Chondrocyte (in vitro differentiated cells): ENCODE data around the gene LRPAP1. TPM values are rescaled to one million over a fixed set of nuclear protein-coding genes. Genes with fewer than 3 reads are reported as not detected.
"Not testable (repeated sequence)": the region's sequence is repeated elsewhere in the genome, so short reads cannot be mapped to it uniquely, and the experiment has no call there.

Experiments used
- DNase-seq: peaks from one replicate; pipeline ENCODE4 v3.0.0; 2021; ENCODE audit warnings: mixed read lengths, low spot score
- H3K27ac Mint-ChIP-seq: one replicate; pipeline ENCODE4 v1.8.0; 2021; ENCODE audit warnings: mild to moderate bottlenecking, moderate library complexity, mixed read lengths; ENCODE audit not compliant: unreplicated experiment
- H3K27me3 Mint-ChIP-seq: 2 replicates; pipeline ENCODE4 v1.8.0; 2021; ENCODE audit warnings: low read depth, mixed read lengths
- H3K36me3 Mint-ChIP-seq: 2 replicates; pipeline ENCODE4 v1.8.0; 2021; ENCODE audit warnings: low read depth, mixed read lengths
- H3K4me1 Mint-ChIP-seq: 2 replicates; pipeline ENCODE4 v1.8.0; 2021; ENCODE audit warnings: low read depth, mild to moderate bottlenecking, mixed read lengths
- H3K4me3 Mint-ChIP-seq: one replicate; pipeline ENCODE4 v1.8.0; 2021; ENCODE audit warnings: mild to moderate bottlenecking, moderate library complexity, mixed read lengths; ENCODE audit not compliant: unreplicated experiment
- H3K9me3 Mint-ChIP-seq: 2 replicates; pipeline ENCODE4 v1.8.0; 2021; ENCODE audit warnings: low read depth, mixed read lengths
- CTCF ChIP-seq: fragments of 200-600 bp; sonication (generic); IDR thresholded peaks from 2 replicates; pipeline ENCODE4 v1.5.0; 2021; ENCODE audit warnings: antibody characterized with exemption, mild to moderate bottlenecking, moderate library complexity
- total RNA-seq: library from RNA; stranded (reverse); gene quantifications from 3 replicates; pipeline ENCODE4 v1.2.1, GENCODE V29; 2021

The LRPAP1 gene
- total RNA-seq, 1 donor from 2014 or later, result 135 TPM

- peak; percentile 12 for TF ChIP-seq CTCF
- not testable (repeated sequence) for H3K36me3 Mint-ChIP-seq, H3K4me3 Mint-ChIP-seq, H3K9me3 Mint-ChIP-seq, H3K27ac Mint-ChIP-seq, H3K4me1 Mint-ChIP-seq
- peak; percentile 83 for DNase-seq
- H3K27me3 Mint-ChIP-seq, result peaks cover 24% of the 10 kb centered on the region
Measured at GRCh38 chr4:3556244-3556867, 24.1 kb upstream of the LRPAP1 start.

GRCh38 chr4:3555459-3556070 is 23.3 kb upstream of the LRPAP1 start:
- not testable (repeated sequence) for H3K9me3 Mint-ChIP-seq, H3K36me3 Mint-ChIP-seq, H3K27ac Mint-ChIP-seq, H3K4me1 Mint-ChIP-seq, H3K4me3 Mint-ChIP-seq
- peaks cover 23% of the 10 kb centered on the region for H3K27me3 Mint-ChIP-seq
- DNase-seq, result peak; percentile 61

- H3K9me3 Mint-ChIP-seq, H3K27ac Mint-ChIP-seq, H3K4me1 Mint-ChIP-seq, H3K4me3 Mint-ChIP-seq, DNase-seq, H3K36me3 Mint-ChIP-seq: not testable (repeated sequence)
- peaks cover 21% of the 10 kb centered on the region for H3K27me3 Mint-ChIP-seq
Measured at GRCh38 chr4:3551366-3551765, 19.1 kb upstream of the LRPAP1 start.

GRCh38 chr4:3550792-3551325 is 18.6 kb upstream of the LRPAP1 start:
- peaks cover 19% of the 10 kb centered on the region for H3K27me3 Mint-ChIP-seq
- not testable (repeated sequence) for H3K4me3 Mint-ChIP-seq, H3K27ac Mint-ChIP-seq, H3K9me3 Mint-ChIP-seq, H3K36me3 Mint-ChIP-seq, H3K4me1 Mint-ChIP-seq, DNase-seq

- H3K27me3 Mint-ChIP-seq, result peaks cover 13% of the 10 kb centered on the region
- not testable (repeated sequence) for H3K4me1 Mint-ChIP-seq, H3K36me3 Mint-ChIP-seq, H3K27ac Mint-ChIP-seq, H3K9me3 Mint-ChIP-seq, DNase-seq, H3K4me3 Mint-ChIP-seq
Measured at GRCh38 chr4:3550041-3550440, 17.8 kb upstream of the LRPAP1 start.

GRCh38 chr4:3549694-3550001 is 17.4 kb upstream of the LRPAP1 start:
- not testable (repeated sequence) for H3K4me1 Mint-ChIP-seq, H3K4me3 Mint-ChIP-seq, DNase-seq, H3K9me3 Mint-ChIP-seq, H3K27ac Mint-ChIP-seq, H3K36me3 Mint-ChIP-seq
- peaks cover 13% of the 10 kb centered on the region for H3K27me3 Mint-ChIP-seq

- DNase-seq, result peak; percentile 64
- H3K4me1 Mint-ChIP-seq, H3K4me3 Mint-ChIP-seq, H3K27ac Mint-ChIP-seq, H3K36me3 Mint-ChIP-seq, H3K9me3 Mint-ChIP-seq: not testable (repeated sequence)
- peaks cover 13% of the 10 kb centered on the region for H3K27me3 Mint-ChIP-seq
Measured at GRCh38 chr4:3548991-3549693, 16.9 kb upstream of the LRPAP1 start.

- not testable (repeated sequence) for H3K36me3 Mint-ChIP-seq, H3K27ac Mint-ChIP-seq, H3K4me1 Mint-ChIP-seq, H3K27me3 Mint-ChIP-seq, H3K9me3 Mint-ChIP-seq, H3K4me3 Mint-ChIP-seq, DNase-seq
Measured at GRCh38 chr4:3546721-3547120, 14.5 kb upstream of the LRPAP1 start.

- not testable (repeated sequence) for H3K27ac Mint-ChIP-seq, H3K36me3 Mint-ChIP-seq, H3K4me1 Mint-ChIP-seq, H3K27me3 Mint-ChIP-seq, H3K4me3 Mint-ChIP-seq, H3K9me3 Mint-ChIP-seq, DNase-seq
Measured at GRCh38 chr4:3545351-3545750, 13.1 kb upstream of the LRPAP1 start.

- H3K4me3 Mint-ChIP-seq, H3K27ac Mint-ChIP-seq, H3K36me3 Mint-ChIP-seq, H3K9me3 Mint-ChIP-seq, H3K4me1 Mint-ChIP-seq: not testable (repeated sequence)
- peaks cover 11% of the 10 kb centered on the region for H3K27me3 Mint-ChIP-seq
- DNase-seq, result peak; percentile 30
Measured at GRCh38 chr4:3544259-3545025, 12.2 kb upstream of the LRPAP1 start.

- peaks cover 11% of the 10 kb centered on the region for H3K27me3 Mint-ChIP-seq
- not testable (repeated sequence) for H3K4me1 Mint-ChIP-seq, H3K27ac Mint-ChIP-seq, H3K36me3 Mint-ChIP-seq, DNase-seq, H3K4me3 Mint-ChIP-seq, H3K9me3 Mint-ChIP-seq
Measured at GRCh38 chr4:3543415-3543814, 11.2 kb upstream of the LRPAP1 start.
